Activated B cell treated with CpG ODN at 0.5 μM for 24 hours (primary cell): Measurements from ENCODE around the gene ORC4. TPM values are rescaled to one million over a fixed set of nuclear protein-coding genes. Genes with fewer than 3 reads are reported as not detected.
A peak's percentile ranks its signal among the peaks of the same experiment; 100 is the strongest.
"Not testable (repeated sequence)": the region's sequence is repeated elsewhere in the genome, so short reads cannot be mapped to it uniquely, and the experiment has no call there.

Experiments
- ATAC-seq: fragments of 200-7000 bp; cut with Tn5 transposase; one replicate; pipeline ENCODE4 v1.10.0; 2021; ENCODE audit warnings: low read depth, mild to moderate bottlenecking, moderate library complexity
- CTCF ChIA-PET: fragments of 350-600 bp; sonication (Branson Sonifier 250); formaldehyde crosslinking; loops from one replicate; lab custom pipeline; 2021; ENCODE audit warnings: antibody characterized with exemption; lab: Charles Lee
- POLR2A ChIA-PET: fragments of 350-600 bp; sonication (Branson Sonifier 250); formaldehyde crosslinking; loops from one replicate; lab custom pipeline; 2021; ENCODE audit warnings: antibody characterized with exemption; lab: Charles Lee
- DNase-seq: peaks from one replicate; pipeline ENCODE4 v3.0.0; 2022
- H3K27ac Mint-ChIP-seq: one replicate; pipeline ENCODE4 v1.8.0; 2020; ENCODE audit warnings: mixed read lengths
- H3K27me3 Mint-ChIP-seq: one replicate; pipeline ENCODE4 v1.8.0; 2021; ENCODE audit warnings: mixed read lengths
- H3K36me3 Mint-ChIP-seq: one replicate; pipeline ENCODE4 v1.8.0; 2021; ENCODE audit warnings: low read depth, mixed read lengths
- H3K4me1 Mint-ChIP-seq: one replicate; pipeline ENCODE4 v1.8.0; 2021; ENCODE audit warnings: mixed read lengths
- H3K4me3 Mint-ChIP-seq: one replicate; pipeline ENCODE4 v1.8.0; 2020; ENCODE audit warnings: mild to moderate bottlenecking, mixed read lengths
- H3K9me3 Mint-ChIP-seq: one replicate; pipeline ENCODE4 v1.8.0; 2020; ENCODE audit warnings: mixed read lengths
- CTCF ChIP-seq: fragments of 200-600 bp; IDR thresholded peaks from one replicate; pipeline ENCODE4 v1.8.0; 2022; ENCODE audit warnings: antibody characterized with exemption, mild to moderate bottlenecking
- intact Hi-C: fragments of 100-400 bp; cut with micrococcal nuclease; formaldehyde crosslinking; loops from one replicate; pipeline ENCODE4 v1.15.1; 2024
- total RNA-seq: library from RNA; stranded (reverse); gene quantifications from 2 replicates; pipeline ENCODE4 v1.2.3, GENCODE V29; 2022

Gene ORC4
- total RNA-seq, 1 donor from 2014 or later, result 30.7 TPM

GRCh38 chr2:148022351-148022750 lies 1.8 kb upstream of the ORC4 start:
- ATAC-seq, result no peak
- ChIA-PET POLR2A (interaction anchor here (0.6 to 2.1 kb wide), 2 partner anchors 178 to 1516 kb away, joined by 3 to 4 read pairs; no protein-coding TSS in a partner anchor), CTCF (no interaction called here)
- Mint-ChIP-seq H3K4me3 (peak overlapping the region; percentile 100), H3K27me3 (no peaks in the 10 kb centered on the region), H3K36me3 (peaks cover 25% of the 10 kb centered on the region), H3K4me1 (peaks cover 58% of the 10 kb centered on the region), H3K27ac (peak overlapping the region; percentile 95), H3K9me3 (no peaks in the 10 kb centered on the region)
- intact Hi-C loops, result no loop called here
- TF ChIP-seq CTCF, result no peak
- no peak for DNase-seq

DNA sequence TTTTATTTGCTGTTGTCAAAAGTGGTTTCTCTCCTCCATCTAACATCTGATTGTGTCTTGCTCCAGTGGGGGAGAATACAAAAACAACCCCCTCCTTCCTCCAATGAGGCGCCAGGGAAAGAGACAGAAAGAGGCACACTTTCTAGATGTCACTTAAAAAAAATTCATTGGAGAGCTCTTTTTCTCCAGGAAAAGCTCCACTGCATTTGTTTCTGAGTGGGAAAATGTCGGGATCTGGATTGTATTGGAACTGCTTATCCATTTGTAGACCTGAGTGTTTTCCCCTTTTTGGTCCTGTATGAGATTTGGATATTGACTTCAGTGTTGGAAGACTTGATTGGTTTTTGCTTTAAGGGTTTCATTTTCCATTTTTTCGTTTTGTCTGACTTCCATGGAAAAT lies 1.3 kb upstream of the ORC4 start:
- Mint-ChIP-seq H3K9me3 (no peaks in the 10 kb centered on the region), H3K4me3 (peak overlapping the region; percentile 100), H3K36me3 (peaks cover 27% of the 10 kb centered on the region), H3K27ac (peak overlapping the region; percentile 95), H3K27me3 (no peaks in the 10 kb centered on the region), H3K4me1 (peaks cover 59% of the 10 kb centered on the region)
- no peak for ATAC-seq
- CTCF ChIA-PET, result interaction anchor here (1.4 kb wide), 1 partner anchor 32 kb away, joined by 4 read pairs; no protein-coding TSS in a partner anchor
- DNase-seq, result no peak
- intact Hi-C loops, result loop anchor here (1.0 to 2.0 kb wide), 3 partner anchors 20 to 179 kb away; no protein-coding TSS in a partner anchor
- POLR2A ChIA-PET, result interaction anchor here (0.7 to 2.1 kb wide), 2 partner anchors 178 to 485 kb away, joined by 3 to 4 read pairs; no protein-coding TSS in a partner anchor
- TF ChIP-seq CTCF, result no peak

DNA sequence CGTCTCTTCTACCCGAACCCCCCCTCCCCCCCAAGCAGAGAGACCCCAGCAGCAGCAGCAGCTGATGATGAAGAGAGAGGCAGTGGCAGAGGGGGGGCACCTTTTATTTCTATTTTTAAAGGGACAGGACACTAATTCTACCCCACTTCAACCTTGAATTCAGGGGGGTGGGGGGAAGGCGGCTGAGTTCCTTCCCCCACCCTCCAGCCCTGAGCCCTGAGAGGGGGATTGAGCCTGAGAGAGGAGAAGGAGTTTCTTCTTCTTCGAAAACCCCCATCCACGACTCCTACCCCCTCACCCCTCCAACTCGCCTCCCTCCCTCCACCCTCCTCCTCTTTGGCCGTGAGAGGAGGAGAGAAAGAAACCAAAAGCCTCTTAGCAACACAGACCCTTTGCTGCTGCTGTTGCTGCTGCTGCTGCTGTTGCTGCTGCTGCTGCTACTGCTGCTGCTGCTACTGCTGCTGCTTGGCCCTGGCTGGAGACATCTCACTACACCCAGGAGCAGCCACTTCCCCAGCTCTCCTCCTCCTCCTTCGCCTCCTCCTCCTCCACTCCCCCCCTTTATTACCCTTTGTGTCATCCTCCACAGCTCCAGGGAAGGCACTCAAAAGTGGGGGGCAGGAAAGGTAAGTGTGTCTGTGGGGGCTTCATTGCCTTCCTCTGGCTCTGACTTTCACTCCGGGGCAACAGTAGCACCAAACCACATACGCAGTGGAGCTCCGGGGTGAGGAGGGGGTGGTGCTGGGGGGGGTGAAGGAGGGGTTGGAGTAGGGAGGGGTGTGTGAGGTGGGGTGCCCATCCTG lies 723 bp upstream of the ORC4 start, which contains the start of gene MBD5:
Gene MBD5, plus strand, starts transcription at position 33 of the 803 bp plus-strand sequence.
- ChIA-PET POLR2A (interaction anchor here (0.6 to 2.1 kb wide), 25 partner anchors 12 to 1566 kb away, joined by 3 to 23 read pairs (median 4); partner anchors contain the start of gene EPC2), CTCF (interaction anchor here (1.0 to 1.4 kb wide), 4 partner anchors 31 to 624 kb away, joined by 3 to 7 read pairs (median 4); no protein-coding TSS in a partner anchor)
- H3K36me3 Mint-ChIP-seq, result peaks cover 27% of the 10 kb centered on the region
- no peak for DNase-seq
- H3K27me3 Mint-ChIP-seq, result no peaks in the 10 kb centered on the region
- intact Hi-C loops, result loop anchor here (1.0 to 2.0 kb wide), 3 partner anchors 21 to 178 kb away; no protein-coding TSS in a partner anchor
- peak; percentile 44 for ATAC-seq
- H3K27ac Mint-ChIP-seq, result peak within 1 kb of the TSS; percentile 95
- TF ChIP-seq CTCF, result no peak
- H3K4me1 Mint-ChIP-seq, result peaks cover 65% of the 10 kb centered on the region
- peak within 1 kb of the TSS; percentile 100 for H3K4me3 Mint-ChIP-seq
- no peaks in the 10 kb centered on the region for H3K9me3 Mint-ChIP-seq

- no peak for ATAC-seq
- Mint-ChIP-seq H3K4me3 (no peak overlapping the region), H3K36me3 (peaks cover 24% of the 10 kb centered on the region), H3K27ac (no peak overlapping the region), H3K9me3 (peaks cover 5% of the 10 kb centered on the region), H3K27me3 (no peaks in the 10 kb centered on the region), H3K4me1 (peaks cover 58% of the 10 kb centered on the region)
- CTCF ChIA-PET, result no interaction called here
- TF ChIP-seq CTCF, result no peak
- POLR2A ChIA-PET, result no interaction called here
- intact Hi-C loops, result no loop called here
- DNase-seq, result no peak
Measured at GRCh38 chr2:148014616-148015015, 5.9 kb downstream of the ORC4 start.

DNA sequence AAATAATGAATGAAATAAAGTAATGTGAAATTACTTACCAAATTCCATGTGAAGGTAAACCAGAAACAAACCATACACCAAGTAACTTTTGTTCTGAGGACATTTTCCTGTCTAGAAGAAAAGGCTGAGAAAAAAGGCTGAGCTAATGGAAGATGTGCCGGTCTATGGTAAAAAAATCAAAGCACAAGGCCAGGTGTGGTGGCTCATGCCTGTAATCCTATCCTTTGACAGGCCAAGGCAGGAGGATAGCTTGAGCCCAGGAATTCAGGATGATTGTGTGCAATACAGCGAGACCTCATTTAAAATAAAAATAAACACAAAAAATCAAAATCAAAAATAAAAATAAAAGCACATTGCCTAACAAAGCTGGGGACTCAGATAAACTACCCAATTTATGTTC lies 6.7 kb downstream of the ORC4 start:
- DNase-seq (no peak), ATAC-seq (no peak)
- Mint-ChIP-seq H3K27me3 (no peaks in the 10 kb centered on the region), H3K27ac (no peak overlapping the region), H3K36me3 (peaks cover 24% of the 10 kb centered on the region), H3K9me3 (peaks cover 8% of the 10 kb centered on the region), H3K4me3 (no peak overlapping the region), H3K4me1 (peaks cover 53% of the 10 kb centered on the region)
- intact Hi-C loops, result no loop called here
- no peak for TF ChIP-seq CTCF
- POLR2A ChIA-PET, result no interaction called here
- CTCF ChIA-PET, result no interaction called here

DNA sequence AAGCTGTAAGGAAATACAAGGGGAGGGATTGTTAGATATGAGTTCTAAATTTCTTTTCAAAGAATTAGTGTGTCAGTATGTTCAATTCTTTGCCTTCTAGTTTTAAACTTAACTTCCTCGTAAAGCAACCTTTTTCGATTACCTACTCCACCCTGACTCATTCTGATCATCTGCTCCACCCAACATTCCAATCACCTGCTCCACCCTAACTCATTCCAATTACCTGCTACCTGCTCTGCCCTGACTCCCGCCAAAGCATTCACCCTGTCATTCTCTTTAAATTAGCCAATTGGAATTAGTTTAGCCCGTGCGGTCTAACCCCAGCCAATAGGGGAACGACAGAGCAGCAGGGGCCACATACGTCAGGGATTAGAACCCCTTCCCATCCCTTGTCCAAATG lies 12.1 kb downstream of the ORC4 start:
- Mint-ChIP-seq H3K9me3 (peaks cover 13% of the 10 kb centered on the region), H3K36me3 (peaks cover 24% of the 10 kb centered on the region), H3K4me1 (peaks cover 40% of the 10 kb centered on the region)
- H3K27me3 Mint-ChIP-seq, H3K4me3 Mint-ChIP-seq, H3K27ac Mint-ChIP-seq, ATAC-seq, intact Hi-C loops, POLR2A ChIA-PET, DNase-seq, CTCF ChIA-PET: not testable (repeated sequence)
